GM18873 (cell line): ENCODE results near the gene C2orf74.
"Not testable (repeated sequence)": the region's sequence is repeated elsewhere in the genome, so short reads cannot be mapped to it uniquely, and the experiment has no call there.

Experiments used
- ATAC-seq: cut with Tn5 transposase; IDR thresholded peaks from one replicate; pipeline ENCODE4 v1.9.1; 2021; ENCODE audit warnings: mild to moderate bottlenecking, moderate library complexity, moderate number of reproducible peaks; ENCODE audit not compliant: unreplicated experiment, low FRiP score

The C2orf74 gene

DNA sequence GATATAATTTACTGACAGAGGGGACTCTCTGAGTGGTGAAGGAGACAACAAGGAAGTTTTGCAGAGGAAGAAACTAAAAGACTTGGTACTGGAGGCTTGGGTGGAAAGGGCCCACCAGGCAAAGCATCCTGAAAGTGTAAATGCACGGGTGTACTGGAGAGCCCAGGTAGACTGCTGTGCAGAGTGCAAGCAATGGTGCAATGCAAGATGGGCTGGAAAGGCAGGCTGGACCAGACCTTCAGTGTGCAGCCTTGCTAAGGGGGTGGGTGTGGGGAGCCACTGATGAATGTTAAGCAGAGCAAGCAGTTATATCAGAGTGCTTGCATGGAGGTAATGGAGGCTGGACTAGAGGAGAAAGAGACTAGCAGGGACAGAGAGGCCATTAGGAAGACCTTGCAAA, 10.7 kb downstream of the C2orf74 start:
- ATAC-seq: no peak

DNA sequence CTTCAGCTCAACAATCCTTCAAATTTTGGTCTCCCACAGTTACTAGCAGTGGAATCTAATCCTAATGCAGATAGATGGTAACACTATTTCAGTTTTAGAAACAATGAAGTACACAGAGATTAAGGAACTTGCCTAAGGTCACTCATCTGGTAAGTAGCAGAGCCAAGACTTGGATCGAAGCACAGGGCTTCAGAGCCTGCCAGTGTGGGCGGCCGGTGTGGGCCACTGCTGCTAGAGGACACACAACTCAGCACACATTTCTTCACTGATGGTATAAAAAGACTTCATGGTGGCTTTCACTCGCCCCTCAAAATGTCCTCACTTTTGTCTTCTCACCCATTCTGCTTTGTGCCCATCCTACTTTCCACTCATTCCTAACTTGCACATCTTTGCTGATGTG, 11.1 kb downstream of the C2orf74 start:
- no peak for ATAC-seq

DNA sequence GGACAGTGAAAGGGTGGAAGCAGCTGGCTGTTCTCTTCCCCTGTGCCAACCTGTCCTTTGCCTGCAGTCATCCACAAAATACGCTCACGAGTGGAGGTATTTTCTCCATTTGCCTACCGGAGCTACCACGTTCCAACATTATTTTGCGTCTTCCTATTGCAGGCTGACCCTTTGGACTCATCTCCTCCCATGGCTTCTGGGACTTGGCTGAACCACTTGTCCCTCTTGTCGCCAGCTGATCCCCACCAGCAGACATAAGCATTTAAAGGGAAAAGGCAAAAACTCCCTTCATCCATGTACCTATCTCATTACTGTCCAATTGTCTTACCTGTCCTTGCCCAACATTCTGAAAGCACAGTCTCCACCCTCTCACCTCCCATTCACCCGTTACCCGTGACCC, 13.0 kb downstream of the C2orf74 start:
- ATAC-seq: no peak

DNA sequence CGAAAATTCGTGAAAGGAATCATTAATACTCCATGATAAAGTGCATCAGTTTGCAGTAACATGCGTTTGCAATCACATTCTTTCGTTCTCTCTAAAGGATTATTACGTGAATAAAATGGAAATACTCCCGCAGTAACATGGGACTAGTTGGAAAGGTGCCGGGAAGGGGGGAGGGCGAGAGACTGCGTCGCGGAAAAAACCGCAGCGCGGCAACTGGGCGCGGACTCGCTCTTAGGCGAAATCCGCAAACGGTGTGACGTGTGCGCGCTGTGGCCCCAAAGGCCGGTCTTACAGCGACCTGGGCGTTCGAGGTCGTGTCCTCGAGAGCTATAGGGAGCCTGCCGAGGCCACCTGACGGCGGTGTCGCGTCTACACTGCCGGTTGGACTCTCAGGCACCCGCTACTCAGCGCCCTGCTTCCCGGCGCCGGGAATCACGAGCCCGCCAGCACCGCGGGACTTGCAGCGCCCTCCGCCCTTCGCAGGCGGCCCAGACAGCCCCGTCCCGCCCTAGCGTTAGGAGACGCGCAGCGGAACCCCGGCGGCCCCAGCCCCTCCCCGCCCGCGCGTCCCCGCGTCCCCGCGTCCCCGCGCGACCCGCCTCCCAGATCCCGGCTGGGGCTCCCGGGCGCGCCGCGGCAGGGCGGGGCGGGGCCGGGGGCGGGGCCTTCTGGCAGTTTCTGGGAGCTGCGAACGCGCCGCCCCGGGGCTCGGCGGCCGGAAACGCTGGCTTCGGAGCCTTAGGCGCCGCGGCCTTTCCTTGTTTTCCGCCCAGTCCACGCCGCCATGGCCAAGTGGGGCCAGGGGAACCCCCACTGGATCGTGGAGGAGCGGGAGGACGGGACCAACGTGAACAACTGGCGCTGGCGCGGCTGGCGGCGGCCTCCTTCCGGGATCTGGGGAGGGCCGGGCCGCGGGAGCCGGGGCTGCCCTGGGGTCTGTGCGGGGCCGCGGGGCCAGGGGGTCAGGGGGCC, 15.1 kb downstream of the C2orf74 start:
- peak; percentile 52 for ATAC-seq

DNA sequence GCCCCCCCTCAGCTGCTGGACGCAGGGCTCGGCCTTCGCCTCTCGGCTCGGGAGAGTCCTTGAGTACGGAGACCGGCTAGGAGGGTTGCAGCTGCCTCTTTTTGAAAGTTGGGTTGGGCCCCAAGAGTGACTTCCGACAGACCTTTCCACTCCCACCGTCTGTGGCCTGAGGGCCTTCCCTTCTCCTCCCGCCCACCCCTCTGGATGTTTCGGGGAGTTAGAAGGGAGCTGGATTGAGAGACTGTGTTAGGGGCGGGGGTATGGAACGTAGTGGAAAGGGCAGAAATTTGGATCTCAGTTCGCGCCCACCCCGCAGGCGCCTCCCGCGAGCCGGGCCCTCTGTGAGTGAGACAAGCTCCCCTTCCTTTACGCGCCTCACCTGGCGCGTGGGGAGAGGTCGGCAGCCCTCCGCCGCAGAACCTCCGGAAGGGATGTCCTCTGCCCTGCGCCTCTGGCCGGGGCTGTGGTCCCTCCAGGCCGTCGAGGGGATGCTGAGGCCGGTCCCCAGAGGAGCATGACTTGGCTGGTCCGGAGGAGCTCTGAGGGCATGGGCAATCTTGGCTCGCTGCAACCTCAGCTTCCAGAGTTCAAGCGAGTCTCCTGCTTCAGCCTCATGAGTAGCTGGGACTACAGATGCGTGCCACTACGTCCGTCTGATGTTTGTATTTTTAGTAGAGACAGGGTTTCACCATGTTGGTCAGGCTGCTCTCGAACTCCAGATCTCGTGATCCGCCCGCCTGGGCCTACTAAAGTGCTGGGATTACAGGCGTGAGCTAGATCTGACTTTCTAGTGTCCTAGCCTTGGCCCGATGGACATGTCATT, 15.9 kb downstream of the C2orf74 start:
- ATAC-seq: peak; percentile 26

DNA sequence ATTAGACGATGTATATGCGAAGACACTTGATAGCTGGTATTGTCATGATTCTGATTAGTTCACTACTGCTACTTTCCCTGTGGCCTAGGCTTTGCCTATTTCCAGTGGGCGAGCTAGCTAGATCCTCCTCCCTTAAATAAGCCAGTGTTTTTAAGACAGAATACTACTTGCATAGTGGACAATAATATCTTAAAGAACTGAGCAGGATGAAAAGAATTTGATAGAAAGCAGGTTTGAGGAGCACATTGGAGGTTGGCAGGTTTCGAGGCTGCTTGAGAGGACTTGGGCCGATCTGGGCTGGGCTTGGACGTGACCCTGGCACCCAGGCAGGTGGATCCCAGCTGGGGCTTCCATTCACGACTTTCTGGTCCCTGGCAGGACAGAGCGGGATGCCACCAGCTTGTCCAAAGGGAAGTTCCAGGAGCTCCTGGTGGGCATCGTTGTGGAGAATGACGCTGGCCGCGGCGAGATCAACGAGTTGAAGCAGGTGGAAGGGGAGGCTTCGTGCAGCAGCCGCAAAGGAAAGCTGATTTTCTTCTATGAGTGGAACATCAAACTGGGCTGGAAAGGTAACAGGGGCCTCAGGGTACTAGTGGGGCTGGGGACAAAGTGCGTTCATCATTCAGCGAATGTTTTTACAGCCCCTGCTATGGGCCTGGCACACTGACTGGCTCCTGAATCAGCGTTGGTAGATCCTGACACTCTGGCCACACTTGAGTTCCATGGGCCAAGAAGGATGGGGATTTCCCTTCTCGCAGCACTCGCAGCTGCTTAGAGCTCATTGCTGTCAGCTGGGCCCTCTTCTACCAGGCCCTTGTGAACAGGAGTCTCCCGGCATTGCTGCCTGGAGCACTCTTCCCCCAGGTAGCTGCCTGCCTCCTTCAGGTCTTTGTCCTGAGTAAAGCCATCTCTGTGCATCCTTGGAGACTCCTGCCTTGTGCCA, 16.9 kb downstream of the C2orf74 start:
- ATAC-seq: no peak

DNA sequence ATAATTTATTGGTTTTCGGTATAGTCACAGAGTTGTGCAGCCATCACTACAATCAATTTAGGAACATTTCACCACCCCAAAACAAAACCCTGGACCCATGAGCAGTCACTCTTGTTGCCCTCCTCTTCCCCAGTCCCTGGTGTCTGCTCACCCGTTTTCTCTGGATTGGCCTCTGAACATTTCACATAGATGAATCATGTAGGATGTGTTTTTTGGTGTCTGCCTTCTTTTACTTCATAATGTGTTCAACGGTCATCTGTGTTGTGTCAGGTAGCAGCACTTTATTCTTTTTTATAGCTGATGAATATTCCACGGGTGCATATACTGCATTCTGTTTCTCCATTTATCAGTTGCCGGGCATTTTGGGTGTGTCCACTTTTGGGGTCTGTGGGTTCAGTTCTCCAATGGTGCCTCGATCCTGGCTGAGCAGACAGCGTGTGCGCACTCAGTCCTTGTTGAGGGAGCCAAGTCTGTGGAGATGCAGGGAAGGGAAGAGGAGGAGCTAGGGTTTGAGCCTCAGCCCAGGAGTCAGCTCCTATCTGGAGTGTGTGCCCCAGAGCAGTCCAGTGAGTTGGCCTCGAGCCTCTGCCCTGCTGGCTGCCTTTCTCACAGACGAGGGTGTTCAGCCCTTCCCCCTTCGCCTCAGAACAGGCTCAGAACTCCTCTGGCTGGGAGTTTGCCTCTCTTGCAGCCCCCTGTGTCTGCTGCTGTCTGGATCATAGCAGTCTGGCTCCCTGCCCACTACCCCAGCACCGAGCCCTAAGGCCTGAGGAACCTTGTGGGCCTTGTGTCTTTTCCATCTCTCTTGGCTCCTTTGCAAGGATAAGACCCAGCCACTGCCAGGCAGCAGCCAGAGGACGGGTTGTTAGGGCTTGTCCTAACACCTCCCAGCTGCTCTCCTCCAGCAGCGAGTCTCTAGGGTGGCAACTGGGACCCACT, 18.0 kb downstream of the C2orf74 start:
- ATAC-seq: no peak

DNA sequence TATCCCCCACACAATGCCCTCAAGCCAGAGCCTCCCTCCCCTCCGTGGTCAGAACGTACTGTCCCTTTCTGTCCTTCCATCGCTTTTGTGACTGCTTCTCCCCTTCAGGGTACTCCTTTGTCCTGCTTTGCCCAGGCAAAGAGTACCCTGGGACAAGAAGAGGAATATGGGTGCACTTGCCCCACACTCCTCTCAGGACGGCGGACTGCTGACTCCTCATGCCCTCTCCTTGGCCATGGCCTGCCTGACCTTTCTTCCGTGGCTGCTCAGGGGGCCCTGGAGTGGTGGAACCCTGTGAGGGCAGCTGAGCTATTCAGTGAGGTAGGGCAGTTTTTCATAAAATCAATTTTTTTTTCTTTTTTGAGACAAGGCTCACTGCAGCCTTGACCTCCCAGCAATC, 18.7 kb downstream of the C2orf74 start:
- ATAC-seq: no peak

DNA sequence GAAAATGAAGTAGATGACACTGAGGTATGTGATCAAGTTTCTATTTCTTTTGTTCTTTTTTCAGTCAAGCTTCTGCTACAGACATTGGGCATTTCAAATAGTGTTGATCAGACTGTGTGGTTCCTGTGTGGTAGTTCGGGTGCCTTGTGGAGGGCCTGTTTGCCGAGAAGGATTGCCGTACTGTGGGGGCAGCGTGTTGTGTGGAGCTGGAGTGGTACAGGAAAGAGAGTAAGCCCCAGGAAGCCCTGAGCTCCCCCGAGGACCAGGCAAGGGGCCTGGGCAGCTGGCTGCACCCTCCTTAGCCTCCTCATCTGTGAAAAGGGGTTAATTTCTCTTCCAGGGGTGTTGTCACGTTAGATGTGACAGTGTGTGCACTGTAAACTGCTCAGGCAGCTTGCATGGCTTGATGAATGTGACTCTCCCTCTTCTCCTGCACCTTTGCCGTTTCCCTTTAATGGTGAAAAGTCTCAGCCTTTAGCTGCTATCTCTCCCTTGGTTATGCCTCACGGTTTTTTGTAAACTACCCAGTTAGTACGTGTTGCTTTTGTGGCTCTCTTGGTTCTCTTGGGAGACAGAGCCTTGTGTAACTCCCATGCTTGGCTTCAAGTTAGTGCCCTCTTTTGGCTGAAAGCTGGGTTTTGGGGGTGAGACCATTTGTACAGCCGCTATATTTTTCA, 19.5 kb downstream of the C2orf74 start:
- ATAC-seq: no peak

DNA sequence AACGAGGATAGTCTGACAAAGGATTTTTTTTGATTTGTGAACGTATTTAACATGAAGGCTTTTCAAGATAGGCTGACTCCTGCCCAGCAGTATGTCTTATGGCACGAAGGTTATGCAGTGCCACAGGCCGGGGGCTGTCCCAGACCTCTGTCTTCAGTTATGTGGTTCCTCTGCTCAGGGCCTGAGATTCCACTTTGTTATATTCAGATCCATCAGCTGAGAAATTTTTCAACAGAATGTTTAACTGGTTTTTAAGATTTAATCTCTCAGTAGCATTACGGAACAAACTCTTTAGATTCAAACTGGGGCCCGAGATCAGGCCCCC, 20.0 kb downstream of the C2orf74 start:
- no peak for ATAC-seq

DNA sequence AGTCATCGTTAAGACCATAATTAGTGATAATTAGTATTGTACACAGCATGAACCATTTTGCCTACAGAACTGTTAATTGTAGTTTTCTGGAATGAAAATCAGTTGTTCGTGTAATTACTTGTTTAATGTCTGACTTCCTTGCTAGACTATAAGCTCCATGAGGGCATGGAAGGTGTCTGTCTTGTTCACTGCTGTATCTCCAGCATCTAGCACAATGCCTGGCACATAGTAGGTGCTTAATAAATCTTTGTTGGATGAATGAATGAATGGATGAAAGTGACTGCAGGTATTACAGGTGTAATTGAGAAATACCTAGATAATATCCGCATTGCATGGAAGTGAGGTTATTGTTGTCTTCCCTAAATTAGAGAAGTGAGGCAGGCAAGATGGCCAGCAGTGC, 21.8 kb downstream of the C2orf74 start:
- no peak for ATAC-seq

DNA sequence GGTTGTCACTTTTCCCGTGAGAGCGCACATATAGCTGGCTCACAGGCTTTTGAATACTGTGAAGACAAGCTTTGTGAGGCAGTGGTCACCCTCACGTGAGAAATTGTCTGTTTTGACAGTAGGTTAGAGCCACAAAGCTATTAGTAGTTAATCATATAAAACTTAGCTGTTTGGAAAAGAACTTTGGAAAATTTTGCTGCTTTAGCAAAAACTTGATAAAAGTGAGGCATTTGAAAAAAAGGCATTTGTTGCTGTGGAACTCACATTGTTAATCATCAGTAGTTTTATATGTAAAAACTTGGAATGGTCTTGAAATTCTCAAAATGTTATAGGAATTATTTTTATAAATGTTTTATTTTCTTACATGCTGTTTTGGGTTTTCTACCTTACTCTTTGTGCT, 22.3 kb downstream of the C2orf74 start:
- no peak for ATAC-seq

DNA sequence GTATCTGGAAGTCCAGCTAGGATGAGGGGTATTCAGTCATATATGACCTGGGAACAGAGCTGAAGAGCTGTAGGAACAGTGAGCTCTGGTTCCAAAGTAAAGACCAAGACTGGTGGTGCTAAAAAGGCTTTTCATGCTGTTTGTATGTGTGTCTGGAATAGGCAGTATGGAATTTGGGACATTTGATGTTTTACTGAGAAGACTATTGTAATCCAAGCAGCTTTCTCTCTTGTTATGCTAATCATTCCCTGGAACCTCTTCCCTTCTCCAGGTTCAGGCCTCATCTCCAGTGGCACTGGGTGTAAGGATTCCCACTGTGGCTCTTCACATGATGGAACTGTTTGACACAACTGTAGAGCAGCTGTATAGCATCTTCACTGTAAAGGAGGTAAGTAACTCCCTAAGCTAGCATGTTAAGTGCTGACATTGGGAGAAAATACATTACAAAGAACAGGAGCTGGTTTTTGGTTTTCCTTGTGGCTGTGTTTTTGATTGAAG, 23.3 kb downstream of the C2orf74 start:
- ATAC-seq: no peak

DNA sequence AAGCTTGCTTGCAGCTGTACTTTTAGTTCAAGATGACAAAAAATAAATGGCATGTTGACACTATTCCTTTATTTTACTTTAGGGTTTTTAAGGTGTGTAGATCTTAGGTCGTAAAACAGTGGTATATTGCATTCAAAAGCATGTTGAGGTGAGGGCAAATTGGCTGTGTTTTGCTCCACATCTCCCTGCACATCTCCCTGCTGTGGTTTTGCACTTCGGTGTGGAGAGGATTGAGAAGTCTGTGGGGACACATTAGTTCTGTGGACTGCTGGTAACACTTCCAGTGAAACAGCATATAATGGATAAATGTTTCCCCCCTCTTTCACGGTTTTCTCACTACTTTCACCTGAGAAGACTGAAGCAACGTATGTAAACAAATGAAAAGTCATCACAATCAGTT, 25.1 kb downstream of the C2orf74 start:
- no peak for ATAC-seq

DNA sequence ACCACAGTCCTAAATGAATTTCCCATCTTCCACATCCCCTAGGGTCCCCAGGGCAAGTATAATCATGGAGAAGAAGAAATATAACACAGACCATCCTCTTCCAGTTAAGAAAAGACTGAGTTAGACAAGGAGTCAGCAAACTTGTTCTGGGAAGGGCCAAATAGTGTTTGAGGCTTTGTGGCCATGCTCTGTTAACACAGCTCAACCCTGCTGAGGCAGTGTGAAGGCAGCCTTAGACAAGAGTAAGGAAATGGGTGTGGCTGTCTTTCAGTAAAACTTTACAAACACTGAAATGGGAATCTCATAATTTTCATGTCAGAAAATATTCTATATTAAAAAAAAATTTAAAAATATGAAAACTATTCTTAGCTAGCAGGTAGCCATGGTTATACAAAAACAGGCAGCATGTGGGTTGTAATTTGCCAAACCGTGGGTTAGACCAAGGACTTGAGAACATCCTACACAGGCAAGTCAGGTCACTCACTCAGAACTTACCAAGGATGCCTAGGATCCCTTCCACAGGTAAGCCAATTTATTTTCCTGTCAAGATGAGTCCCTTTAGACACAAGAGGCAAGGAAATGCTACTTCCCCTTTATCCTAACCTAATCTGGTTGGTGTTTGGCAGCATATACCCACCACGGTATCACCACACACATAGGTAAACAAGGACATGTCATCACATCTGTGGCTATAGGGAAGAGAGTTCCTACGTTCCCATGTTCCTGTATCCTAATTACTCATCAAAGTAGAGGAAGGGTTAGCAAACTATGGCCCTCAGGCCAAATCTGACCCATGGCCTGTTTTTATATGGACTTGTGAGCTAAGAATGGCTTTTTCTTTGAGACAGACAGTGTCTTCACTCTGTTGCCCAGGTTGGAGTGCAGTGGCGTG, 31.9 kb downstream of the C2orf74 start:
- ATAC-seq: no peak

DNA sequence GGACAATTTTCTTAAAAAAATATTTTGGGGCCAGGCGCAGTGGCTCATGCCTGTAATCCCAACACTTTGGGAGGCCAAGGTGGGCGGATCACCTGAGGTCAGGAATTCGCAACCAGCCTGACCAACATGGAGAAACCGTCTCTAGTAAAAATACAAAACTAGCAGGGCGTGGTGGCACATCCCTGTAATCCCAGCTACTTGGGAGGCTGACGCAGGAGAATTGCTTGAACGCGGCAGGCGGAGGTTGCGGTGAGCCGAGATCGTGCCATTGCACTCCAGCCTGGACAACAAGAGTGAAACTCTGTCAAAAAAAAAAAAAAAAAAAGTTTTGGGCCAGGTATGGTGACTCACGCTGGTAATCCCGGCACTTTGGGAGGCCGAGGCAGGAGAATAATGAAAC, 32.7 kb downstream of the C2orf74 start:
- ATAC-seq: not testable (repeated sequence)

DNA sequence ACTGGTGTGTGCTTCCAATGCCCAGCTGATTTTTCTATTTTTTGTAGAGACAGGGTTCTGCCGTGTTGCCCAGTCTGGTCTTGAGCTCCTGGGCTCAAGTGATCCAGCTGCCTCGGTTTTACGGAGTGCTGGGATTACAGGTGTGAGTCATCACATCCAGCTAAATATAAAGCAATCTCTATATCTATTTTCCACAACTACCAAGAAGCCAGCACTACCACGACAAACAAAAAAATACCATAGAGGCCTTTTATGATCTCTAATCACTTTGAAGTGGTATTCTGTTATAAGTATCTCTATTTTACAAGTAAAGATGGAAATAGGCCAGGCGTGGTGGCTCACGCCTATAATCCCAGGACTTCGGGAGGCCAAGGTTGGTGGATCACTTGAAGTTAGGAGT, 34.7 kb downstream of the C2orf74 start:
- ATAC-seq: no peak

DNA sequence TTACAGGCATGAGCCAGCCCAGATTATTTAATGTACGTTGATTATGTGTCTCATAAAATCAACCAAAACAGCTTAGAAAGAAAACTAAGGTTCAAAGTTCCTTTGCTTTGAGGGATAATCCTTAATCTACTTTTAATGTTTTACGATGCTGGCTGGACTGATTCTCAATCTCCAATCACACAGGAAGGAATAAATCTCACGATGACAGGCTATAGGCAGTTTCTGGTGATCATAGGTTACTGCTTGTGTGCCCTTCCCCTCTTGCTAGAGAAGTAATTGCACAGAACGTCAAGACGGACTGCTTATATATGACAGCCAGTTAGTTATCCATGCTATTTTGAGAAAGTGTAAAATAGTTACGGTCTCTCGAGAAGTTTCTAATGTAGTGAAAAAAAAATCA, 43.1 kb downstream of the C2orf74 start:
- ATAC-seq: no peak
